C4-2B (cell line): ENCODE results near the gene TLCD3A.

Experiments
- ZFX ChIP-seq: fragments of 450-650 bp; IDR thresholded peaks from 2 replicates; pipeline ENCODE4 v1.6.1; 2017
- TF ChIP-seq, protein P1 (sequence below): fragments of 450-650 bp; conservative IDR thresholded peaks from 2 replicates; pipeline ENCODE4 v1.5.1; 2017; ENCODE audit warnings: mild to moderate bottlenecking

DNA sequence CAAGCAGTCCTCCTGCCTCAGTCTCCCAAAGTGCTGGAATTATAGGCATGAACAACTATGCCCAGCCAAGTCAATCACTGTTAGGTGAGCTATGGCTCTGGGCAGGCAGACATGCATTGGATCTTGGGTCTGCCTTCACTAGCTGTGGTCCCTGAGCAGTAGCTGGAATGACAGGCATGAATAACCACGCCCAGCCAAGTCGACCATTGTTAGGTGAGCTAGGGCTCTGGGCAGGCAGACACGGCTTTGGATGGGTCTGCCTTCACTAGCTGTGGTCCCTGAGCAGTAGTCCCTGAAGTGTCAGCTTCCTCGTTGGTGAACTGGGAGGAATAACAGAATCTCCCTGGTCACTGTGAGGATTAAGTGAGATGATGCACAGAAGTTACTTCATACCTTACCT lies 56.2 kb downstream of the TLCD3A start:
- TF ChIP-seq, protein P1, sequence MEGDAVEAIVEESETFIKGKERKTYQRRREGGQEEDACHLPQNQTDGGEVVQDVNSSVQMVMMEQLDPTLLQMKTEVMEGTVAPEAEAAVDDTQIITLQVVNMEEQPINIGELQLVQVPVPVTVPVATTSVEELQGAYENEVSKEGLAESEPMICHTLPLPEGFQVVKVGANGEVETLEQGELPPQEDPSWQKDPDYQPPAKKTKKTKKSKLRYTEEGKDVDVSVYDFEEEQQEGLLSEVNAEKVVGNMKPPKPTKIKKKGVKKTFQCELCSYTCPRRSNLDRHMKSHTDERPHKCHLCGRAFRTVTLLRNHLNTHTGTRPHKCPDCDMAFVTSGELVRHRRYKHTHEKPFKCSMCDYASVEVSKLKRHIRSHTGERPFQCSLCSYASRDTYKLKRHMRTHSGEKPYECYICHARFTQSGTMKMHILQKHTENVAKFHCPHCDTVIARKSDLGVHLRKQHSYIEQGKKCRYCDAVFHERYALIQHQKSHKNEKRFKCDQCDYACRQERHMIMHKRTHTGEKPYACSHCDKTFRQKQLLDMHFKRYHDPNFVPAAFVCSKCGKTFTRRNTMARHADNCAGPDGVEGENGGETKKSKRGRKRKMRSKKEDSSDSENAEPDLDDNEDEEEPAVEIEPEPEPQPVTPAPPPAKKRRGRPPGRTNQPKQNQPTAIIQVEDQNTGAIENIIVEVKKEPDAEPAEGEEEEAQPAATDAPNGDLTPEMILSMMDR: no peak
- no peak for TF ChIP-seq ZFX
